Thyroid gland (tissue), 4 donors: ENCODE measurements around the gene MYO18B.

Experiments used
- POLR2A ChIP-seq, 2 donors: fragments of 450-650 bp; IDR thresholded peaks; one replicate each; pipeline ENCODE4 v1.6.1; 2017; ENCODE audit warnings: antibody characterized with exemption in 2 of 2, mild to moderate bottlenecking in 2 of 2, moderate library complexity in 1 of 2
- TF ChIP-seq, protein P1 (sequence below), 6 experiments: fragments of 200-600 bp in 3 of 6; fragments of 450-650 bp in 3 of 6; sonication (generic) in 3 of 6; IDR thresholded peaks; one replicate each; pipeline ENCODE4 v1.5.1; 2016 to 2019; ENCODE audit warnings: antibody characterized with exemption in 6 of 6, mild to moderate bottlenecking in 2 of 6, inconsistent platforms in 1 of 6, moderate library complexity in 1 of 6

DNA sequence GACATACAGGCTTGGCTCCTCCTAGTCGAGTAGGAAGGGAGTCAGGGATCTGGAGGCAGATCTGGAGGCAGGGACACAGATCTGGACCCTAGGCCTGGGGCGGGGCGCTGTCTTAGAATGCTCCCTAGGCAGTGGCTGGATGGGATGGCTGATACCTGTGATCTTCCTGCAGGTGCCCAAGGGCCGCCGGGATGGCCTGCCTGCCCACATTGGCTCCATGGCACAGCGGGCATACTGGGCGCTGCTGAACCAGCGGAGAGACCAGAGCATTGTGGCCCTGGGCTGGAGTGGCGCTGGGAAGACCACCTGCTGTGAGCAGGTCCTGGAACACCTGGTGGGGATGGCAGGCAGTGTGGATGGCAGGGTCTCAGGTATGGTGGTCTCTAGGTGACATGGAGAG is 35.4 kb downstream of the MYO18B start:
- TF ChIP-seq, protein P1, sequence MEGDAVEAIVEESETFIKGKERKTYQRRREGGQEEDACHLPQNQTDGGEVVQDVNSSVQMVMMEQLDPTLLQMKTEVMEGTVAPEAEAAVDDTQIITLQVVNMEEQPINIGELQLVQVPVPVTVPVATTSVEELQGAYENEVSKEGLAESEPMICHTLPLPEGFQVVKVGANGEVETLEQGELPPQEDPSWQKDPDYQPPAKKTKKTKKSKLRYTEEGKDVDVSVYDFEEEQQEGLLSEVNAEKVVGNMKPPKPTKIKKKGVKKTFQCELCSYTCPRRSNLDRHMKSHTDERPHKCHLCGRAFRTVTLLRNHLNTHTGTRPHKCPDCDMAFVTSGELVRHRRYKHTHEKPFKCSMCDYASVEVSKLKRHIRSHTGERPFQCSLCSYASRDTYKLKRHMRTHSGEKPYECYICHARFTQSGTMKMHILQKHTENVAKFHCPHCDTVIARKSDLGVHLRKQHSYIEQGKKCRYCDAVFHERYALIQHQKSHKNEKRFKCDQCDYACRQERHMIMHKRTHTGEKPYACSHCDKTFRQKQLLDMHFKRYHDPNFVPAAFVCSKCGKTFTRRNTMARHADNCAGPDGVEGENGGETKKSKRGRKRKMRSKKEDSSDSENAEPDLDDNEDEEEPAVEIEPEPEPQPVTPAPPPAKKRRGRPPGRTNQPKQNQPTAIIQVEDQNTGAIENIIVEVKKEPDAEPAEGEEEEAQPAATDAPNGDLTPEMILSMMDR (IDR thresholded peaks at IDR 0.05), result no peak
- no peak for TF ChIP-seq POLR2A (IDR thresholded peaks at IDR 0.05)
